ENCODE measurements around the gene USF3. TPM values are rescaled to one million over a fixed set of nuclear protein-coding genes. Genes with fewer than 3 reads are reported as not detected.

Gene USF3
- total RNA-seq, 1 experiment from 2014 or later = 13.5 TPM

- POLR2A ChIA-PET = no interaction called here
- intact Hi-C loops (cut with micrococcal nuclease) = no loop called here
- Histone ChIP-seq H3K9me3 (ENCODE audit: control insufficient read depth in 1 of 2, insufficient read depth in 1 of 2, low read depth in 1 of 2, low read length in 2 of 2) (no peaks in the 10 kb centered on the region), H3K4me2 (ENCODE audit: low read length) (no peak overlapping the region), H3K9ac (ENCODE audit: low read length) (no peak overlapping the region), H3K4me3 (replicated peaks in 1 of 2; ENCODE audit: low read depth in 1 of 2, low read length in 2 of 2) (no peak overlapping the region), H3K27ac (ENCODE audit: low read depth, low read length) (no peak overlapping the region), H3K79me2 (ENCODE audit: insufficient read depth, low read length) (no peaks in the 10 kb centered on the region), H3K9me2 (ENCODE audit: insufficient read depth) (no peaks in the 10 kb centered on the region), H3K36me3 (ENCODE audit: control insufficient read depth in 1 of 2, insufficient read depth in 2 of 2, low read length in 2 of 2) (no peaks in the 10 kb centered on the region), H2AFZ (ENCODE audit: low read depth, low read length, poor library complexity, severe bottlenecking) (no peak overlapping the region), H4K20me1 (ENCODE audit: insufficient read depth) (no peaks in the 10 kb centered on the region), H3K27me3 (ENCODE audit: insufficient read depth, low read length) (0 out of 2 replicates have a peak, but pooled peaks cover 3% of the 10 kb centered on the region), H3K4me1 (ENCODE audit: control insufficient read depth in 1 of 2, insufficient read depth in 2 of 2, low read length in 2 of 2) (no peaks in the 10 kb centered on the region)
- no TSS peak for BruUV-seq (replicated peaks)
- DNase-seq (ENCODE audit: low read depth, low spot score) (no peak), ATAC-seq (no peak)
- CTCF ChIA-PET = no interaction called here
- TF ChIP-seq CTCF (IDR thresholded peaks at IDR 0.05 in 2 of 3, conservative IDR thresholded peaks at IDR 0.05 in 1 of 3; ENCODE audit: borderline replicate concordance in 1 of 3, insufficient read depth in 1 of 3, low read depth in 2 of 3, low read length in 2 of 3) (no peak), FOSL1 (IDR thresholded peaks at IDR 0.05; ENCODE audit: low read depth) (no peak), YY1 (IDR thresholded peaks at IDR 0.05; ENCODE audit: extremely low read depth, insufficient replicate concordance, low read depth, low read length) (no peak), SP1 (IDR thresholded peaks at IDR 0.05; ENCODE audit: low read depth) (no peak), POLR2A (IDR thresholded peaks at IDR 0.05; ENCODE audit: borderline replicate concordance, extremely low read depth, insufficient read depth, insufficient read length) (no peak), CBX3 (IDR thresholded peaks at IDR 0.05; ENCODE audit: low read depth) (no peak), EZH2phosphoT487 (IDR thresholded peaks at IDR 0.05; ENCODE audit: borderline replicate concordance) (no peak), ZFX (IDR thresholded peaks at IDR 0.05) (no peak), SRF (IDR thresholded peaks at IDR 0.05; ENCODE audit: low read depth) (no peak), EZH2 (IDR thresholded peaks at IDR 0.05) (no peak), ZBTB33 (IDR thresholded peaks at IDR 0.05; ENCODE audit: extremely low read depth, insufficient replicate concordance, low read length) (no peak), JUND (IDR thresholded peaks at IDR 0.05) (no peak), CEBPB (IDR thresholded peaks at IDR 0.05; ENCODE audit: low read depth) (no peak), ELF1 (IDR thresholded peaks at IDR 0.05; ENCODE audit: borderline replicate concordance, low read depth) (no peak)
- RAD21 ChIA-PET (ENCODE audit: low non-redundant PET in 1 of 2, low total read pairs in 2 of 2, uncharacterized antibody in 2 of 2, unreplicated experiment in 2 of 2) = no interaction called here
Observed at GRCh38 chr3:113617726-113618125, 78.7 kb downstream of the USF3 start.
